Measurements from ENCODE around the gene SORCS2.

Gene SORCS2

DNA sequence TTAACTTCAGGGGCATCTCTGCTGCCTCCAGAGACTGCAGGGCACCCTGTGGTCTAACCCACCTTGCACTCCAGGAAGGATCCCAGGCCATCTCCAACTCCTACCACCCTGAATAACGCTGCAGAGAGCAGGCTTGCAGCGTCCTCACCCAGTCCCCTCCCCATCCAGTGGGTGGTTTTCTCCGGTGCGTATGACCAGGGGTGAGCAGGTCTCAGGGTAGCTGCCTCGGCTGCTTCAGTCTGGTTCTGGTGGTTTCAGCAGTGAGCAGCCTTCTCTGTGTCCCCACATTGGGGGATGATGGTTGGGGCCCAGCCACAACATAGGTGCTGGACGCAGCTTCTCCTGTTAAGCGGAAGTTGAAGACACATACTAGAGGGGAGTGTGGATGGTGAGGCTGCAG lies 38.6 kb upstream of the SORCS2 start:
- no peak overlapping the region for H3K27ac ChIP-seq (ENCODE audit: low read depth, low read length)
- no peaks in the 10 kb centered on the region for H3K4me1 ChIP-seq (ENCODE audit: control insufficient read depth, insufficient read depth, low read length)
- H3K4me3 ChIP-seq (ENCODE audit: low read depth, low read length), result no peak overlapping the region
- H3K9me3 ChIP-seq (ENCODE audit: control insufficient read depth, insufficient read depth, low read length), result no peaks in the 10 kb centered on the region
- no peak overlapping the region for H3K9ac ChIP-seq (ENCODE audit: low read depth, low read length)
- no peaks in the 10 kb centered on the region for H3K36me3 ChIP-seq (ENCODE audit: control insufficient read depth, insufficient read depth, low read length)
- no peaks in the 10 kb centered on the region for H3K27me3 ChIP-seq (ENCODE audit: control insufficient read depth, insufficient read depth, low read length)

DNA sequence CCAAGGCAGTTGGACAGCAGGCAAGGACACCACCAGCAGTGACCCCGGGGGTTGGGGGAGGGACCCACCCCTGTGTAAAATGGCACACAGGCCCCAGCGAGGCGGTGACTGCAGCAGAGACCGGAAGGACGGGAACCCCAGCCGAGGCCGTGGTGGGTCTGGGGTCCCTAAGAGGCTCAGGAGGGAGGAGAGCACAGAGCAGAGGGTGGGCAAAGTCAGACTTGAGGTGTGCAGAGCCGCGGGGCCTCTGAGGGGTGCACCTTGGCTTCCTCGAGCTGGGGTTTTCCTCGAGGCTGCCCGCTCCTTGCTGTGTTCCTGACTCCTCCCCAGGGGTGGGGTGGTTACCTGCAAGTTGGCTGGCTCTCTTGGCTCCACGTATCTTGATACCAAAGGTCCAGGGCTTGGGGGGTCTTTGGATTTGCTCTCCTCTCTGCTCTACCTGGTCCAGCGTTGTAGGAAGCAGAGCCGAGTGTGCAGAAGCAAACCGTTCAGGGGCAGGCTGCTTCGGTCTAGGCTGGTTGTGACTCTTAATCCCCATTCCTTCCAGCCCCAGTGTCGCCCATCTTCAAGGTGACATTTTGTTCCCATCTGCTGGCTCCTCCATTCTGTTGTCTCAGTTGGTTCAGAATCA lies 37.9 kb upstream of the SORCS2 start:
- Histone ChIP-seq H3K36me3 (ENCODE audit: control insufficient read depth, insufficient read depth, low read length) (no peaks in the 10 kb centered on the region), H3K9ac (ENCODE audit: low read depth, low read length) (no peak overlapping the region), H3K9me3 (ENCODE audit: control insufficient read depth, insufficient read depth, low read length) (no peaks in the 10 kb centered on the region), H3K4me1 (ENCODE audit: control insufficient read depth, insufficient read depth, low read length) (no peaks in the 10 kb centered on the region), H3K27me3 (ENCODE audit: control insufficient read depth, insufficient read depth, low read length) (no peaks in the 10 kb centered on the region), H3K27ac (ENCODE audit: low read depth, low read length) (no peak overlapping the region), H3K4me3 (ENCODE audit: low read depth, low read length) (no peak overlapping the region)

DNA sequence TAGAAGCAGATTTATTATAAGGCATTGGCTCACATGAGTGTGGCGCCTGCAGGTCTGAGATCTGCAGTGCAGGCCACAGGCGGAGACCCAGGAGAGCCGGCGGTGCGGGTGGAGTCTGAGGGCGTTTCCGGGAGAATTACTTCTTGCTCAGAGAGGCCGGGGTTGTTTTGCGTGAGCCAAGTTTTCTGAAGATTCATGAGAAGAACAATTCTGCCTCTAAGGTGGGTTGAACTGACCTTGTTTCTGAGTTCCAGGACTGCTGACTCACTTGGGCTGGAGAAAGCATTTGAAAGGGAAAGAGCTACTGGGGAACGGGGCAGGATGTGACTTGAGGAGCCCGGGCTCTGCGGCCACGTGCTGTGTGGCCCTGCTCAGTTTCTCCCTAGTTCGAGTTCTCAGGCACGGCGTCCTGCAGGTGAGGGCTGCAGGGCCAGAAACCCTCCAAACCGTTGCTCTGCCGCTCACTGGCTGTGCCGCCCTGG lies 36.7 kb upstream of the SORCS2 start:
- Histone ChIP-seq H3K27ac (ENCODE audit: low read depth, low read length) (no peak overlapping the region), H3K4me3 (ENCODE audit: low read depth, low read length) (no peak overlapping the region), H3K36me3 (ENCODE audit: control insufficient read depth, insufficient read depth, low read length) (no peaks in the 10 kb centered on the region), H3K9ac (ENCODE audit: low read depth, low read length) (no peak overlapping the region), H3K4me1 (ENCODE audit: control insufficient read depth, insufficient read depth, low read length) (no peaks in the 10 kb centered on the region), H3K9me3 (ENCODE audit: control insufficient read depth, insufficient read depth, low read length) (no peaks in the 10 kb centered on the region), H3K27me3 (ENCODE audit: control insufficient read depth, insufficient read depth, low read length) (no peaks in the 10 kb centered on the region)

DNA sequence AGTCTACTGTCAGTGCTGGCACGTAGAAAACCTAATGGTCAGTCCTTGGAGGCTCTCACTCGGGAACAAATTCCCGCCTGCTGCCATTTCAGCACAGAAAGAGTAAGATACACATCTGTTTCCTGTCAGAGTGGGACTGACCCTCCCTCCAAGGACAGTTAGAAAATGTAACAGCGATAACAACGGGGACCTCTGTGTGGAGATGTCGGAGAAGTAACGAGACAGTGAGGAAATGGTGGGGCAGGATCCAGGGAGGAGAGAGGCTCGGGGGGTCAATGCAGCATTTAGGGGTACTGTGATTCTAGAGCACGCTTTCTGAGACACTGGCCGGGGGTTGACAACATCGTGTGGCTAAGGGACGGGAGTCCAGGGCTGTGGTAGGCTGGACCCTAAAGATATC lies 36.0 kb upstream of the SORCS2 start:
- Histone ChIP-seq H3K27ac (ENCODE audit: low read depth, low read length) (no peak overlapping the region), H3K9ac (ENCODE audit: low read depth, low read length) (no peak overlapping the region), H3K4me1 (ENCODE audit: control insufficient read depth, insufficient read depth, low read length) (no peaks in the 10 kb centered on the region), H3K27me3 (ENCODE audit: control insufficient read depth, insufficient read depth, low read length) (no peaks in the 10 kb centered on the region), H3K9me3 (ENCODE audit: control insufficient read depth, insufficient read depth, low read length) (no peaks in the 10 kb centered on the region), H3K36me3 (ENCODE audit: control insufficient read depth, insufficient read depth, low read length) (no peaks in the 10 kb centered on the region), H3K4me3 (ENCODE audit: low read depth, low read length) (no peak overlapping the region)

DNA sequence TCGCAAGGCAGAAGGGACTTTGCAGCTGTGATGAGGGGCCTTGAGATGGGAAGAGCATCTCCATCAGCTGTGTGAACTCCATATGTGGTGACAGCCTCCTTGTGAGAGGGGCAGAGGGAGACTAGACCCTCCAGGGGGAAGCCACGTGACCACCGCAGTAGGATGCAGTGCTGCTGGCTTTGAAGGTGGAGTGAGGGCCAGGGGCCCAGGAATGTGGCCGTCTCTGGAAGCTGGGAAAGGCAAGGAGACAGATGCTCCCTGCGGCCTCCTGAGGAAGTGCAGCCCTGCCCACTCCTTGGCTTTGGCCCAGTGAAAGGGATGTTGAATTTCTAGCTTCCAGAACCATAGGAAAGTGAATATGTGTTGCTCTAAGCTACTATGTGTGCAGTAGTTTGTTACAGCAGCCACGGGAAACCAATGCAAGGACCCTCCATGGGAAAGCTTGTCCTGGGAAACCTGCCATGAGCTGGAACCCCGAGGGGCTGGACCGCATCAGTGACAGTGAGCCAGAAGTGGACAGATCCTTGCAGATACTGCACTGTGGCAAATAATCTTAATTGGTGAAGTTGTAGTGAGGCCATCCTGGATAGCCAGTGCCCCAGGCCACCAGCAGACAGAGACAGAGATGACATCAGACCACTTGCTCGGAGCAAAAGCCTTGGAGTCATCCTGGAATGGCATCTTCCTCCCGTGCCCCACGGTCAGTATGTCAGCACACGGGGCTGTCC lies 35.4 kb upstream of the SORCS2 start:
- Histone ChIP-seq H3K9ac (ENCODE audit: low read depth, low read length) (no peak overlapping the region), H3K27ac (ENCODE audit: low read depth, low read length) (no peak overlapping the region), H3K4me3 (ENCODE audit: low read depth, low read length) (no peak overlapping the region), H3K27me3 (ENCODE audit: control insufficient read depth, insufficient read depth, low read length) (no peaks in the 10 kb centered on the region), H3K4me1 (ENCODE audit: control insufficient read depth, insufficient read depth, low read length) (no peaks in the 10 kb centered on the region), H3K9me3 (ENCODE audit: control insufficient read depth, insufficient read depth, low read length) (no peaks in the 10 kb centered on the region), H3K36me3 (ENCODE audit: control insufficient read depth, insufficient read depth, low read length) (no peaks in the 10 kb centered on the region)

DNA sequence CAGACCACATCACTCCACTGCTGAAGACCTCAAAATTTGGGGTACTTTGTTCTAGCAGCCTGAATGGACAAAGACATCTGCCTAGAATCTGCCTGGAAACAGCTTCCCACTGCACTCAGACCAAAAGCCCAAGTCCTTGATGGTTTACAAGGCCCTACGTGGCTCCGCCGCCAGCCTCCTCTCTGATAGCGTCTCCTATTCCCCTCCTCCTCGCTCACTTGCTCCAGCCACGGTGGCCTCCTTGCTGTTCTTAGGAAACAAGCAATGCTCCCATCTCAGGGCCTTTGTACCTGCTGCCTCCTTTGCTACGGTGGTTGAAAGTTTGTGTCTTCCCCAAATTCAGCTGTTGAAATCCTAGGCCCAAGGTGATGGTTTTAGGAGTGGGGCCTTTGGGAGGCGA lies 34.7 kb upstream of the SORCS2 start:
- no peaks in the 10 kb centered on the region for H3K36me3 ChIP-seq (ENCODE audit: control insufficient read depth, insufficient read depth, low read length)
- H3K4me1 ChIP-seq (ENCODE audit: control insufficient read depth, insufficient read depth, low read length), result no peaks in the 10 kb centered on the region
- no peaks in the 10 kb centered on the region for H3K27me3 ChIP-seq (ENCODE audit: control insufficient read depth, insufficient read depth, low read length)
- H3K27ac ChIP-seq (ENCODE audit: low read depth, low read length), result no peak overlapping the region
- no peaks in the 10 kb centered on the region for H3K9me3 ChIP-seq (ENCODE audit: control insufficient read depth, insufficient read depth, low read length)
- no peak overlapping the region for H3K4me3 ChIP-seq (ENCODE audit: low read depth, low read length)
- H3K9ac ChIP-seq (ENCODE audit: low read depth, low read length), result no peak overlapping the region

DNA sequence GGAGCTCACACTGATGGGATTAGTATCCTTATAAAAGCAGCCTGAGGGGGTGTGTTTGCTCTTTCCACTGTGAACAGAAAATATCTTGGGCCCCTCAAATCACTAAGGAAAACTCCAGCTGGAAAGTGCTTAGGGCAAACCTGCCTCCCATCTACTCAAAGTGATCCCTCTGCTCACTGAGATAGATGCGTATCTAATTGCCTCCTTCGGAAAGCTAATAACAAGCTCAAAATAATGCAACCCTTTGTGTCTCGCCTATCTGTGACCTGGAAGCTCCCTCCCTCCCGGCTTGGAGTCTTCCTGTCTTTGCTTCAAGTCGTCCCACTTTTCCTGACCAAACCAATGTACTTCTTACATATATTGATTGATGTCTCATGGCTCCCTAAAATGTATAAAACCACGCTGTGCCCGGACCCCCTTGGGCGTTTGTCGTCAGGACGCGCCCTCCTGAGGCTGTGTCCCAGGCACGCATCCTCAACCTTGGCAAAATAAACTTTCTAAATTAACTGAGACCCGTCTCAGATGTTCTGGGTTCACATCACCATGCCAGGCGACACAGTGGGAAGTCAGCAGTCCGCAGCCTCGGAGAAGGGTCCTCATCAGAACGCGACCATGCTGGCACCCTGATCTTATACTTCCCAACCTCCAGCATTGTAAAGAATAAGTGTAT lies 34.1 kb upstream of the SORCS2 start:
- H3K4me1 ChIP-seq (ENCODE audit: control insufficient read depth, insufficient read depth, low read length), result no peaks in the 10 kb centered on the region
- H3K27ac ChIP-seq (ENCODE audit: low read depth, low read length), result no peak overlapping the region
- no peaks in the 10 kb centered on the region for H3K27me3 ChIP-seq (ENCODE audit: control insufficient read depth, insufficient read depth, low read length)
- no peaks in the 10 kb centered on the region for H3K9me3 ChIP-seq (ENCODE audit: control insufficient read depth, insufficient read depth, low read length)
- no peak overlapping the region for H3K9ac ChIP-seq (ENCODE audit: low read depth, low read length)
- H3K36me3 ChIP-seq (ENCODE audit: control insufficient read depth, insufficient read depth, low read length), result no peaks in the 10 kb centered on the region
- no peak overlapping the region for H3K4me3 ChIP-seq (ENCODE audit: low read depth, low read length)

DNA sequence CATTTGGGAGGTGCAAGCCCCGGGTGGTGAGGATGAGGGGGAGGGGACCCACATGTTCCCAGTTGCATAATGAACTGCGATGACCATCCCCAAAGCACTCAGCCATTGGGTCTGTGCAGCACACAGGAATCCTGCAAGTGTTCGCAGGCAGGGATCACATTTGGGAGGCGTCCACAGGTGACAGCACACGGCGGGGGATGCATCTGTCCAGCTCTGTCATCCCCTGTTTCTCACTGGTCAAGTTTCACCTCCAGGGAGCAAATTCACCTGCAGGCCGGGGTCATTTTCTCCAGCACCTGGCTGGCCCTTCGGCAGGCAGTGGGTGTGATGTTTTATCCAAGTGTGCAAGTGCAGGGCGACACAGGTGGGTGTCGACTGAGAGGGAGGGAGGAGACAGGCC lies 33.3 kb upstream of the SORCS2 start:
- H3K4me3 ChIP-seq (ENCODE audit: low read depth, low read length), result no peak overlapping the region
- H3K36me3 ChIP-seq (ENCODE audit: control insufficient read depth, insufficient read depth, low read length), result no peaks in the 10 kb centered on the region
- H3K27me3 ChIP-seq (ENCODE audit: control insufficient read depth, insufficient read depth, low read length), result no peaks in the 10 kb centered on the region
- H3K27ac ChIP-seq (ENCODE audit: low read depth, low read length), result no peak overlapping the region
- no peaks in the 10 kb centered on the region for H3K9me3 ChIP-seq (ENCODE audit: control insufficient read depth, insufficient read depth, low read length)
- H3K9ac ChIP-seq (ENCODE audit: low read depth, low read length), result no peak overlapping the region
- no peaks in the 10 kb centered on the region for H3K4me1 ChIP-seq (ENCODE audit: control insufficient read depth, insufficient read depth, low read length)

DNA sequence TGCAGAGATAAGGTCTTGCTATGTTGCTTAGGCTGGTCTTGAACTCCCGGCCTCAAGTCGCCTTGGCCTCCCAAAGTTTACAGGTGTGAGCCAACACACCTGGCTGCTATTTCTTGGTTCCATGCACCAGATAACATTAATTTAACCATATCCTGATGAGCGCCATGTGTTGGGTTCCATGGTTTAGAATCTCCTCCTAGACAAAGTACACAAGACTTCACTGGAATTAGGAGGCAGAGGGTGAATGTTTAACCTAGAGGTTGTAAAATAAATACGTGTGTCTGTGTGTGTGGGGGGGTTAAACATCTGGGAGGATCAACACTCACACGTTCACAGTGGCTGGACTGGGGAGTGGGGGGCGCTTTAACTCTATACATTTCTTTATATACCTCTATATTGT lies 32.4 kb upstream of the SORCS2 start:
- H3K4me1 ChIP-seq (ENCODE audit: control insufficient read depth, insufficient read depth, low read length), result no peaks in the 10 kb centered on the region
- no peaks in the 10 kb centered on the region for H3K27me3 ChIP-seq (ENCODE audit: control insufficient read depth, insufficient read depth, low read length)
- H3K36me3 ChIP-seq (ENCODE audit: control insufficient read depth, insufficient read depth, low read length), result no peaks in the 10 kb centered on the region
- no peaks in the 10 kb centered on the region for H3K9me3 ChIP-seq (ENCODE audit: control insufficient read depth, insufficient read depth, low read length)
- no peak overlapping the region for H3K9ac ChIP-seq (ENCODE audit: low read depth, low read length)
- H3K27ac ChIP-seq (ENCODE audit: low read depth, low read length), result no peak overlapping the region
- no peak overlapping the region for H3K4me3 ChIP-seq (ENCODE audit: low read depth, low read length)

DNA sequence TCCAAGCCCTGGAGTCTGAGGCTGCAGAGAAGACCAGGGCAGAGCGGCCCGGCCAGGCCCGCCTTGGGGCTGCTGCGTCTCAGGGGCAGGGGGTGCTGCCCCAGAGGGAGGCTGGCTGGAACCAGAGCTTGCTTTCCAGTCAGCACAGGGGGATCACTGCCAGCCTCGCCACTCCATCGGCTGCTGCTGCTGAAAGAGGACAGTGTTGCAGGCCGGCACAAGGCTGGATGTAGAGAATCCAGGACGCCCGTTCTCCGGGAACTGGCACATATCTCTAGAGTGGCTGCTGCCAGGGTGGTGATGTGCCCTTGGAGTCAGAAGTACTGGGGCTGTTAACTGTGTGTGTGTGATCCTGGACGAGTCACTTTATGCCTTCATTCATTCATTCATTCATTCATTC lies 31.9 kb upstream of the SORCS2 start:
- Histone ChIP-seq H3K27ac (ENCODE audit: low read depth, low read length) (no peak overlapping the region), H3K4me3 (ENCODE audit: low read depth, low read length) (no peak overlapping the region), H3K36me3 (ENCODE audit: control insufficient read depth, insufficient read depth, low read length) (no peaks in the 10 kb centered on the region), H3K27me3 (ENCODE audit: control insufficient read depth, insufficient read depth, low read length) (no peaks in the 10 kb centered on the region), H3K9ac (ENCODE audit: low read depth, low read length) (no peak overlapping the region), H3K9me3 (ENCODE audit: control insufficient read depth, insufficient read depth, low read length) (no peaks in the 10 kb centered on the region), H3K4me1 (ENCODE audit: control insufficient read depth, insufficient read depth, low read length) (no peaks in the 10 kb centered on the region)

DNA sequence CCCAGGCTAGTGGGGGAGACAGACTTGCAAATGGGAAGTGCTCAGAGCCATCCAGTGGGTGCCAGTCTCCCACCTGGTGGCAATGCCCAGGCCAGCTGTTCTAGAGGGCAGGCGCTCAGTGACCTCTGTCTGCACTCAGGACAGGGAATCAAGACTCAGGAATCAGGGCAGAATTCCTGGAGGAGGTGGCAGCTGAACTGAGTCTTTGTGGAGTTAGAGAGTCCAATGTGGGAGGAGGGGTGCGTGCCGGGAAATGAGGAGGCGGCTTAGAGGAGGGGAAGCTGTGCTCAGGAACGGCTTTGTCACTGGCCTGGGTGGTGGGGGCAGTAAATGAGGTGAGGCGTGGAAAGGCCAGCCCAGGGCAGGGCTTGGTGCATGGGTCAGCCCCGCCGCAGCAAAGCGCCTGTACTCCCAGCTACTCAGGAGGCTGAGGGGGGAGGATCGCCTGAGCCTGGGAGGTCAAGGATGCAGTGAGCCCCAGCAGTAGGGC lies 31.3 kb upstream of the SORCS2 start:
- no peaks in the 10 kb centered on the region for H3K36me3 ChIP-seq (ENCODE audit: control insufficient read depth, insufficient read depth, low read length)
- H3K9me3 ChIP-seq (ENCODE audit: control insufficient read depth, insufficient read depth, low read length), result no peaks in the 10 kb centered on the region
- H3K27me3 ChIP-seq (ENCODE audit: control insufficient read depth, insufficient read depth, low read length), result no peaks in the 10 kb centered on the region
- H3K4me3 ChIP-seq (ENCODE audit: low read depth, low read length), result no peak overlapping the region
- H3K4me1 ChIP-seq (ENCODE audit: control insufficient read depth, insufficient read depth, low read length), result no peaks in the 10 kb centered on the region
- no peak overlapping the region for H3K27ac ChIP-seq (ENCODE audit: low read depth, low read length)
- H3K9ac ChIP-seq (ENCODE audit: low read depth, low read length), result no peak overlapping the region

Measured in HUES48 (cell line).